Stimulated activated CD4-positive, alpha-beta T cell treated with anti-CD3 and anti-CD28 coated beads, Interleukin-1b, Interleukin-23, amount 100 ng/mL, for 1 hour (primary cell): ENCODE results near the gene CHIC2.
"Not testable (repeated sequence)": the region's sequence is repeated elsewhere in the genome, so short reads cannot be mapped to it uniquely, and the experiment has no call there.

Source experiments
- DNase-seq, 2 donors: peaks; one replicate each; pipeline ENCODE4 v3.0.0-alpha.2; 2020; ENCODE audit warnings: low read depth in 2 of 2

Gene CHIC2

GRCh38 chr4:54064317-54065111, at the start of gene CHIC2:
Gene CHIC2, minus strand, starts transcription at chr4:54064605. Its CDS starts 305 bp downstream, at chr4:54064300.
- peak; percentile 89 to 93 for DNase-seq

GRCh38 chr4:54113206-54113605, 48.8 kb upstream of the CHIC2 start:
- not testable (repeated sequence) for DNase-seq

GRCh38 chr4:54110019-54110416, 45.6 kb upstream of the CHIC2 start:
- DNase-seq: no peak

GRCh38 chr4:54109241-54110018, 45.0 kb upstream of the CHIC2 start:
- no peak for DNase-seq

DNA sequence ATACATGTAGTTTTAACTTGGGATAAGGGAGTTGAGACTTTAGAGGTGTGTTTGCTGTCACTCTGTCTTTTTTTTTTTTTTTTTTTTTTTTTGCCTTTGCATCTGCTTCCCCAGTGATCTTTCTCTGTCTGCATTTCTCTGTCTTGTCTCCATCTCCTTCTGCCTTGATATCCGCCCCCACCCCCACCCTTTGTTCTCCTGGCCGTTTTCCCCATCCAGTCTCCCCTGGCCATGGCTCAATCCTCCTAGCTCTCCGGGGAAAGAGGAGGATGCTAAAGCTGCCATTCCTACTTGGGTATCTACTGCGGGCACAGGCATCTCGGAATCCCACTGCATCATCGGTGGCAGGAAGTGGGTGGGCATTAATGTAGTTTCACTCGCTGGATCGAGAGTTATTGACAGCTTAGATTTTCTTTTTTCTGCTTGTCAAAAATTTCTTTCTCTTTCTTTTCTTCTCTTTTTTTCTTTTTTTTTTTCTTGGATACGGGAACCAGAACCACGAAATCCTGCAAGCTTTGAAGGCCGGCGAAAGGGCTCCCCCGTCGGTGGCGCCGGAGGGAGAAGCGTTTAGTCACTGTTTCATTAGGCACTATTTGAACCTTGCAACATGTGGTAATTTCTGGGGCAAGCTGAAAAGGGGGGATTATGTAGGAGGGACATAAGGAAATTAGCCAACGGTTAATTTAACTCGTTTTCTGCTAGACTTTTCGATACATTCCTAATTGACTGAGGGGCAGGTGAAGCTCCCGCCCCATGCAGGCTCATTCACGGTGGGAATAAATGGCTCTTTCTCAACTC, 43.7 kb upstream of the CHIC2 start:
- DNase-seq: no peak

DNA sequence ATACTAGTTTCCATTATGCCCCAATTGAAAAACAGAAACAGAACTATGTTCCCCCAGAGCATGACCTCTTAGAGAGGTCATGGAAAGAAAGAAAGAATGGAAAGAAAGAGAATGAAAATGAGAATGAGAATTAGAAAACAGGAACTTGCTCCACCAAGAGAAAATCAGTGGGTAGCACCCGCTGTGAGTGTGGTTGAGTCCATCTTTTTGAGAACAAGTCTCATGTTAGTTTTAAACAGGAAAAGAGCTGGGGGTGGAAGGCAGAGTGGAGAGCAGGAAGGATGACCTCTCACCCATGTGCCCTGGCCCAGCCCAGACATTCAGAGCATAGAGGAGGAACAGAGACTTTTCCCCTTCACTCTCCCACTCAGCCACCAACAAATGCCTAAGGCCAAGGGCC, 40.5 kb upstream of the CHIC2 start:
- no peak for DNase-seq

DNA sequence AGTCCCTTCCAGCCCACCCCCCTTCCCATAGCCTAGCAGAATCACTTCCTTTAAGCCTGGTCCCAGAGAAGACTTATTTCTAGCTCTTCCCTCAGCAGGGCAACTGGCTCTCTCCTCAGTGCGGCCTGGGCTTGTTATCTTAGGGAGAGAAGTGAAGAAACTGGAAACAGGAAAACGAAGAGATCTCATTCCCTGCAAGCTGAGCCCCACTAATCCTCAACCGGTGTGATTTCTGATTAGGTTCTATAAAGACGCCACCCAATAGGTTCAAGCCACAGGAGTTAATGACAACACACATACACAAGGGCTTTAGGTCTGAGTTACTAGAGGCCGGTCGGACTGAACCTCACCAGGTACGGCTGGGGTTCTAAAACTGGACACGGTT, 38.8 kb upstream of the CHIC2 start:
- no peak for DNase-seq

GRCh38 chr4:54102531-54103106, 38.2 kb upstream of the CHIC2 start:
- DNase-seq: no peak

- no peak for DNase-seq
Measured at GRCh38 chr4:54101190-54102041, 37.0 kb upstream of the CHIC2 start.

- DNase-seq: no peak
Measured at GRCh38 chr4:54100595-54101189, 36.3 kb upstream of the CHIC2 start.

DNA sequence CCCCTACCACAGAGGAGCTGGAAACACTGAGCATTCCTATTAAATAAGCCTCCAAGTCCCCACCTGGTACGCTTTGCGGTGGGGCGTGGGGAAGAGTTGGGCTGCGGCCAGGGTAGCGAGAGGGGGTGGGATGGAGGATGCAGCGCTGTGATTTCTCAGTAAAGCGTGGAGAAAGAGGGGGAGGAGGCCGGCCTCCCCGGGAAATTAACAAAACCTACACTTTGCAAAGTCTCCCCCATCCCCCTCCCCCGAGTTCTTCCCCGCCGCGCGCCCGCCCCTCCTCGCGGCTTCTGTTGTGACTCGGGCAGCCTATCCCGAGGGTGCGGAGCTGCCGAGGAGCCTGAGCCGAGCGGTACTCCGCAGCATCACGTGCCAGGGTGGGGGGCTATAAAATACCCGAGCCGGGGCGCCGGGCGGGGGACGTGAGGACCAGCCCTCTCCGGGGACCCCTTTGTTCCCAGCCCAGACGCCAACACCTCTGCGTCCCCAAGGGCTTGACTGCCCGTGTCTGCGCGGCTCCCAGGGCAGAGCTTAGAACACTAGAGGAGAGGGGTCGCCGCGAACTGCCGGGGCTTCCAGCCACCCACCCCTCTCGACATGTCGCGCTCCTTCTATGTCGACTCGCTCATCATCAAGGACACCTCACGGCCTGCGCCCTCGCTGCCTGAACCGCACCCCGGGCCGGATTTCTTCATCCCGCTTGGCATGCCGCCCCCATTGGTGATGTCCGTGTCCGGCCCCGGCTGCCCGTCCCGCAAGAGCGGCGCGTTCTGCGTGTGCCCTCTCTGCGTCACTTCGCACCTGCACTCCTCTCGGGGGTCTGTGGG, 35.6 kb upstream of the CHIC2 start, which contains the start of gene GSX2:
GSX2 (plus strand) TSS at position 416 of the 827 bp plus-strand sequence; CDS start at position 598, 182 bp downstream.
- DNase-seq: no peak

DNA sequence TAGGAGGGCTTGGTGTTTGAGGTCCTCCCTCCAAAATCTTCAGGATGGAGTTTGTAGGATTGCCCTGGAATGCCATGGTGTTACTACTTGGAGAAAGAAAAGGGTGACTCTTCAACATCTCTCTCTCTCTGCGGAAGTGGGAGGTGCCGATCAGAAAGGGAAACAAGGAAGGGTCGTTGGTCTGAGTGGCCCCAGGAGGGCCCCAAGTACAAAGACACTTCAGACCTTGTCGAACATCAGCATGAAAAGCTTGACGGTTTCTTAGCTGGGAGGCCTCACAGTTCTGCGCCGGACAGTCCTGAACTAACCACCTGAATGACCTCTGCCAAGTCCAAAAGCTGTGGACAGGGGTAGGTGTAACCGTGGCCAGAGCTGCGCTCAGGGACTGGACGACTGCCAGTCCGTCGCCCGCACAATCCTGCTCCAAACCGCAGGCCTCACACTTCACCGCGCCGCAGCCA, 34.9 kb upstream of the CHIC2 start:
- no peak for DNase-seq

GRCh38 chr4:54098375-54098774, 34.0 kb upstream of the CHIC2 start:
- no peak for DNase-seq

GRCh38 chr4:54097152-54097551, 32.7 kb upstream of the CHIC2 start:
- no peak for DNase-seq

DNA sequence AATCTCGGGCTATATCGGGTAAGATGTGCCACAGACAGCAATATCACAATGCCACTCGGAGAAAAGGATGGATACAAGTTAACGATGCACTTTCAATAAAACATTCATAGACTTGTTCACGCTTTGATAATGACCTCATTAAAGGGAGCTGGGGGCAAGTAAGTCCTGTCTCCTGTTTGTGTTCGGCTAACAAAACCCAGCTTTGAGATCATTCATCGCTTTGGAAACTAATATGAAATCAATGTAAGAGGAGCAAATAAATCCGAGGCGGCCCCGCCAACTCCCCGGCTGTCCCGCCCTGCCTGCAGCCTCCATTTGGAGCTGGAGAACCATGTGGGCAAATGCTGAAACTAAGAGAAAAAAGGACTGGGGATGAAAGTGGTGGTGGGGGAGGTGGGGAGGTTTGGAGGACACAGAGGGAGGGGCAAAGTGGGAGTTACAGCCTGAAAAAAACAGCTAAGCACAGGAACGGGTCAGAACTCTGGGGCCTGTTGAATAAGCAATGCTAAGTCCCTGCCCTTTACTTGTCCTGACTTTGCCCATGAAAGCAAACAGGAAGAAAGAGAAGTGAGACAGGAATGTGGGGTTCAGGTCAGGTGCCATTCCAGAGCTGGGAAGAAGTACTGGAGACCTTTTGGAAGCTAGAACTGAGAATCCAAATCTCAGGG, 32.0 kb upstream of the CHIC2 start:
- no peak for DNase-seq

DNA sequence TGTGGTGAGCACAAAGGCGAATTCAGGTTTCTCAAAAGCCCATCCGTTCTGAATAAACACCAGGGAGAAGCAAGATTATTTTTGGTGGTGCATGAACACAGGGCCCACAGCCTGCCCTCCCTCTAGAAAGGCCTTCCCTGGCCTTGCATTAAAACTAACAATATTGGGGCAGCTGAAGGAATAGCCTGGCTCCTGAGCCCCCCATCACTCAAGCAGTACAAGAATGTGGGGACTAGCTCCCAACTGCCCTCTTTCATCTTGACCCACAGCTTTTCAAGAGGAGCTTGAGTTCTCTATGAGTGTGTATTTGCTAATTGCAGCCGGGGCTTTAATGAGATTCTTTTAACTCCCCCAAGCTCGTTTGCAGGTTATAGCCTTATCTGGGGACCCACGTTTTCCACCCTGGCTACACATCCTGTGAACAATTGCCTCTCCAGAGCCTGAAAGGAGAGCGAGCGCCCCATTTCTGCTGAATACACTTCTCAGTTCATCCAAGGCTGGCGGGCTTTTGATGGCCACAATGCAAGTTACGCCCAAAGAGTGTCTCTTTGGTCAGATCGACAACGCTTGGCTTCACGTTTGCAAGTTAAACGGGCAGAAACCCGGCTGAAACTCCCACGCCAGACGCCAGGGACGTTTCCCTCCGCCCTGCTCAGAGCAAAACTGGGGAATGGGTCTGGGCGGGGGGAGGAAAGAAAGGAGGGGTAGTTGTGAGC, 30.9 kb upstream of the CHIC2 start:
- DNase-seq: no peak

GRCh38 chr4:54094451-54094850, 30.0 kb upstream of the CHIC2 start:
- DNase-seq: no peak
